H1 (cell line): ENCODE results near the gene PDZRN3. TPM values are rescaled to one million over a fixed set of nuclear protein-coding genes. Genes with fewer than 3 reads are reported as not detected.

Experiments
- ASH2L ChIP-seq: fragments of 200-600, 300-600 bp; sonication (generic); IDR thresholded peaks from one replicate; pipeline ENCODE4 v1.7.1; 2017; ENCODE audit warnings: low read length
- BCL11A ChIP-seq, 2 experiments: IDR thresholded peaks; one replicate each; pipeline ENCODE4 v1.6.1; 2011; ENCODE audit warnings: low read depth in 2 of 2, low read length in 2 of 2, mild to moderate bottlenecking in 2 of 2
- CREB1 ChIP-seq: IDR thresholded peaks from 2 replicates; pipeline ENCODE4 v1.6.1; 2012; ENCODE audit warnings: inconsistent platforms
- JUN ChIP-seq: IDR thresholded peaks from 2 replicates; pipeline ENCODE4 v1.6.1; 2011; ENCODE audit warnings: low read depth, mild to moderate bottlenecking, improper control_type of control experiment, low read length
- KDM4A ChIP-seq: IDR thresholded peaks from one replicate; pipeline ENCODE4 v1.7.1; 2012; ENCODE audit warnings: low read depth, mild to moderate bottlenecking, moderate library complexity, low read length, inconsistent platforms; ENCODE audit not compliant: severe bottlenecking
- SIN3A ChIP-seq, 2 experiments: IDR thresholded peaks in 1 of 2; conservative IDR thresholded peaks in 1 of 2; 2 replicates each; pipeline ENCODE4 v1.6.1; 2011 to 2012; ENCODE audit warnings: low read length in 2 of 2, improper control_type of control experiment in 1 of 2, low read depth in 1 of 2, mild to moderate bottlenecking in 1 of 2
- TCF12 ChIP-seq: IDR thresholded peaks from 2 replicates; pipeline ENCODE4 v1.6.1; 2011; ENCODE audit warnings: low read depth, mild to moderate bottlenecking, low read length
- polyA plus RNA-seq, 7 experiments: library from polyadenylated mRNA; depleted of rRNA in 3 of 7; stranded (reverse) in 5 of 7; unstranded in 2 of 7; fragments of >200 nt in 5 of 7; fragments of 200-250 nt in 2 of 7; gene quantifications; 1 replicate in 5 of 7; 2 replicates in 1 of 7; 4 replicates in 1 of 7; pipeline versions ENCODE4 v1.2.1 to v1.2.3, GENCODE V29; 2011 to 2013; ENCODE audit warnings: missing spikeins in 2 of 7, mixed read lengths in 2 of 7
- total RNA-seq: library from RNA; stranded (reverse); fragmentation: NEBNext Ultra II Directional; extraction: Animal tissue kit (Norgen Biotek cat#: 25700); gene quantifications from 2 replicates; pipeline ENCODE4 v1.2.1, GENCODE V29; 2021
- TF ChIP-seq, protein P1 (sequence below): IDR thresholded peaks from 2 replicates; pipeline ENCODE4 v1.6.1; 2012; ENCODE audit warnings: inconsistent platforms
- TF ChIP-seq, protein P2 (sequence below): IDR thresholded peaks from 2 replicates; pipeline ENCODE4 v1.6.1; 2011; ENCODE audit warnings: low read length, improper control_type of control experiment

The PDZRN3 gene
- total and polyA plus RNA-seq, 2 of the 8 experiments (the other 6 are each of a cell fraction or from before 2014, with no cell fraction given): 4.2 to 20.5 TPM

DNA sequence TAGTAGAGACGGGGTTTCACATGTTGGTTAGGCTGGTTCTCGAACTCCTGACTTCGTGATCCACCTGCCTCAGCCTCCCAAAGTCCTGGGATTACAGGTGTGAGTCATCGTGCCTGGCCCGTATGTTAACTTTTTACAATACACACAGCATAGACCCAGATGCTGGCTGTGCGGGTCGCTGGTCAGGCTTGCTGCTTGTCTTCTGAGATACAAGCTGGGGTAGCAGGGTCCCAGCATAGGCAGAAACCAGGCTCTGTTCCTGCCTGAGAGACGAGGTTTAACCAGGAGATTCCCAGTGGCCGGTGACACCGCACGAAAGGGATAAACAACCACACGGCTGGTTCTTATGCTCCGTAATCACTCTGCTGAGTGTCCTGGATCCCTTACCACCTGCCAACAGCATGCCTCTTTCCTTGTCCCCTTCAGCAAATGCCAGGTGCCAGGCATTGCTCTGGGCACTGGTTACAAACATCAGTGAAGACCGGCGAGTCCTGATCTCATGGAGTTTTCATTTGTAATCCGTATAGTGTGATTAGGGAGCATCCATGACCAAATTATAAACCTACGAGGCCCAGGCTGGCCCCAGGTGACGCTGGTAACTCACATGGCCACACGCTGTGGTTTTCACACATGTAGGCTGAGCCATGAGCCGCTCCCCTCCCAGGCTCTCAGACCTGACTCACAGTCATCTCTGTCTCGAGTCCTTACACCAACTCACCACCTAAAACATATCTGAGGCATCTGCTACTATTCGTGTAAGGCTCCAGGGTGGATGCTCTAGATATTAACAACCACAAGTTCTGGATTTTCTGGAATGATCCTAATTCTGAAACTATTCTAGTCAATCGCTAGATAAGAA is 125.7 kb downstream of the PDZRN3 start (continued):
- TF ChIP-seq, protein P1, sequence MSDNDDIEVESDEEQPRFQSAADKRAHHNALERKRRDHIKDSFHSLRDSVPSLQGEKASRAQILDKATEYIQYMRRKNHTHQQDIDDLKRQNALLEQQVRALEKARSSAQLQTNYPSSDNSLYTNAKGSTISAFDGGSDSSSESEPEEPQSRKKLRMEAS: no peak
- TF ChIP-seq SIN3A (conservative IDR thresholded peaks at IDR 0.05 in 1 of 2, IDR thresholded peaks at IDR 0.05 in 1 of 2; ENCODE audit: low read depth in 1 of 2, low read length in 2 of 2): no peak
- no peak for TF ChIP-seq ASH2L
- TF ChIP-seq TCF12: no peak
- TF ChIP-seq KDM4A: no peak
- no peak for TF ChIP-seq CREB1
- TF ChIP-seq JUN: no peak
- no peak for TF ChIP-seq BCL11A (IDR thresholded peaks at IDR 0.05; ENCODE audit: low read depth in 2 of 2, low read length in 2 of 2)
- TF ChIP-seq, protein P2, sequence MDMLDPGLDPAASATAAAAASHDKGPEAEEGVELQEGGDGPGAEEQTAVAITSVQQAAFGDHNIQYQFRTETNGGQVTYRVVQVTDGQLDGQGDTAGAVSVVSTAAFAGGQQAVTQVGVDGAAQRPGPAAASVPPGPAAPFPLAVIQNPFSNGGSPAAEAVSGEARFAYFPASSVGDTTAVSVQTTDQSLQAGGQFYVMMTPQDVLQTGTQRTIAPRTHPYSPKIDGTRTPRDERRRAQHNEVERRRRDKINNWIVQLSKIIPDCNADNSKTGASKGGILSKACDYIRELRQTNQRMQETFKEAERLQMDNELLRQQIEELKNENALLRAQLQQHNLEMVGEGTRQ: no peak
